IPS-NIHi11 (cell line): ENCODE measurements around the gene C16orf46.

ENCODE experiments used
- DNase-seq: peaks from one replicate; pipeline ENCODE4 v3.0.0; 2012; ENCODE audit warnings: mixed read lengths, low spot score

C16orf46 gene

GRCh38 chr16:81073560-81074330 is 3.3 kb downstream of the C16orf46 start:
- DNase-seq = no peak

- DNase-seq = no peak
These were observed 5.2 kb downstream of the C16orf46 start for GRCh38 chr16:81071805-81072204.

- DNase-seq = no peak
These were observed 6.1 kb downstream of the C16orf46 start for GRCh38 chr16:81070979-81071378.

GRCh38 chr16:81069063-81069462 is 8.0 kb downstream of the C16orf46 start:
- DNase-seq = no peak

- DNase-seq = no peak
These were observed 9.9 kb downstream of the C16orf46 start for GRCh38 chr16:81067166-81067565.

GRCh38 chr16:81066681-81067080 is 10.4 kb downstream of the C16orf46 start:
- no peak for DNase-seq

- DNase-seq = no peak
These were observed 15.0 kb downstream of the C16orf46 start for GRCh38 chr16:81061871-81062608.

- DNase-seq = no peak
These were observed 15.8 kb downstream of the C16orf46 start for GRCh38 chr16:81061307-81061640.

- no peak for DNase-seq
These were observed 16.3 kb downstream of the C16orf46 start for GRCh38 chr16:81060576-81061306.

GRCh38 chr16:81053761-81054160 is 23.3 kb downstream of the C16orf46 start:
- DNase-seq = no peak

GRCh38 chr16:81042821-81043220 is 34.2 kb downstream of the C16orf46 start:
- no peak for DNase-seq

- no peak for DNase-seq
These were observed 35.3 kb downstream of the C16orf46 start for GRCh38 chr16:81041696-81042095.

GRCh38 chr16:81040842-81041241 is 36.2 kb downstream of the C16orf46 start:
- no peak for DNase-seq

- no peak for DNase-seq
These were observed 36.9 kb downstream of the C16orf46 start for GRCh38 chr16:81040131-81040530.

GRCh38 chr16:81036751-81037350 is 40.2 kb downstream of the C16orf46 start:
- DNase-seq = no peak

- peak; percentile 81 for DNase-seq
These were observed 40.9 kb downstream of the C16orf46 start for GRCh38 chr16:81035975-81036750.

GRCh38 chr16:81035398-81035974 is 41.6 kb downstream of the C16orf46 start, which contains the start of gene ATMIN:
Gene ATMIN, plus strand, starts transcription at chr16:81035842. Its CDS starts 29 bp downstream, at chr16:81035871.
- peak; percentile 99 for DNase-seq

GRCh38 chr16:81029930-81030604 is 47.0 kb downstream of the C16orf46 start:
- no peak for DNase-seq

GRCh38 chr16:81026429-81026828 is 50.6 kb downstream of the C16orf46 start:
- no peak for DNase-seq

GRCh38 chr16:81018496-81018895 is 58.5 kb downstream of the C16orf46 start:
- DNase-seq = no peak

- DNase-seq = no peak
These were observed 62.4 kb downstream of the C16orf46 start for GRCh38 chr16:81014672-81015071.
